ENCODE measurements around the gene IGHMBP2. TPM values are rescaled to one million over a fixed set of nuclear protein-coding genes. Genes with fewer than 3 reads are reported as not detected.

IGHMBP2 gene
- total and polyA plus RNA-seq, 9 of the 15 experiments (the other 6 are each of a cell fraction or from before 2014, with no cell fraction given) = 1.6 to 24.8 (median 14.5) TPM

DNA sequence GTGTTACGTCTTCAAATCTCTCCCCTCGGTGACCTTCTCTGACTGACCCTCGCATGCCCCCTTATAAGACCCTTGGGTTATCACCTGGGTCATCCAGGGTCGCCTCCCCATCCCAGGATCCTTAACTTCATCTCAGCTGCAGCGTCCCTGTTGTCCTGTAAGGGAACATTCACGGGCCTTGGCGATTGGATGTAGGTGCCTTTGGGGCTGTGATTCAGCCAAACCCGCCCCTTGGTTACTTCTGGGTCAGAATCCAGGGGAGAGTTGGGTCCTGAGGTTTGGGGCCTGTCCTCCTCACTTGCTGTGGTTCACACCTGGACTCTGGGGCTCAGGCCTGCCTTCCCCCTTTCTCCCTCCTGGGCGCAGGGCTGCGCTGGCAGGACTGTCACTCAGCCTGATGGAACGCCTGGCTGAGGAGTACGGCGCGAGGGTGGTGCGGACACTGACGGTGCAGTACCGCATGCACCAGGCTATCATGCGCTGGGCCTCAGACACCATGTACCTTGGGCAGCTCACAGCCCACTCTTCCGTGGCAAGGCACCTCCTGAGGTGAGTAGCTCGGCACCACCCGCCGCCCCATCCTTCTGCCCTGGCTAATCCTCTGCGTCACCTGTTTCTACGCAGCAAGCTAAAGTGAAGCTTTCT is 29.4 kb downstream of the IGHMBP2 start:
- CTCF ChIA-PET (ENCODE audit: low intra/inter-chr PET ratio) = interaction anchor here (0.6 kb wide), 1 partner anchor 124 kb away, joined by 3 read pairs; no protein-coding TSS in a partner anchor
- Histone ChIP-seq H3K4me3 (no peak overlapping the region), H3K27ac (ENCODE audit: extremely low read depth, low read depth, low read length) (no peak overlapping the region), H4K20me1 (replicated peaks; ENCODE audit: control insufficient read depth, insufficient read depth, low read length) (0 out of 2 replicates have a peak, but pooled peaks cover 2% of the 10 kb centered on the region), H3K9me3 (replicated peaks; ENCODE audit: control insufficient read depth, insufficient read depth, low read depth, low read length) (no peaks in the 10 kb centered on the region), H3K4me1 (replicated peaks in 1 of 2; ENCODE audit: control insufficient read depth in 2 of 2, insufficient read depth in 2 of 2, low read length in 2 of 2) (peaks cover 0 to 5% of the 10 kb centered on the region in 2 experiments; a peak in 1 of 5 replicates), H3K4me2 (ENCODE audit: insufficient read depth, low read length) (no peak overlapping the region), H3K9me1 (ENCODE audit: control insufficient read depth, insufficient read depth, low read length) (no peaks in the 10 kb centered on the region), H3K9ac (ENCODE audit: insufficient read depth in 1 of 2, low read depth in 2 of 2, low read length in 2 of 2) (no peak overlapping the region), H2AFZ (ENCODE audit: low read depth, low read length) (no peak overlapping the region), H3K27me3 (ENCODE audit: control insufficient read depth in 2 of 2, insufficient read depth in 2 of 2, low read length in 2 of 2) (no peaks in the 10 kb centered on the region), H3K79me2 (ENCODE audit: control insufficient read depth, insufficient read depth, low read length) (no peaks in the 10 kb centered on the region), H3K36me3 (ENCODE audit: control insufficient read depth, insufficient read depth, low read length) (peaks cover 86% of the 10 kb centered on the region; the same call in 2 of the 3 replicates)
- DNase-seq (ENCODE audit: extremely low read depth in 1 of 4, low spot score in 3 of 4) = no peak
- in situ Hi-C loops (cut with MboI) (no loop called here), intact Hi-C loops (cut with micrococcal nuclease) (no loop called here)
- 95% methylated on average over 19 of the region's 24 CpGs for WGBS (ENCODE audit: insufficient coverage, low coverage, missing lambda C conversion rate)
- POLR2A ChIA-PET = interaction anchor here (0.6 kb wide), 1 partner anchor 544 kb away, joined by 3 read pairs; no protein-coding TSS in a partner anchor
- no TSS peak for BruUV-seq (replicated peaks)
- no peak for ATAC-seq
- TF ChIP-seq CBFA2T3 (IDR thresholded peaks at IDR 0.05) (no peak), POLR2G (IDR thresholded peaks at IDR 0.05; ENCODE audit: low read depth, low read length) (0 out of 2 replicates have a peak, but pooled peaks have one; percentile 14), FOXK2 (conservative IDR thresholded peaks at IDR 0.05 in 1 of 2, IDR thresholded peaks at IDR 0.05 in 1 of 2; ENCODE audit: low read depth in 2 of 2) (no peak), PPARD (CRISPR knock-in tag; IDR thresholded peaks at IDR 0.05) (no peak), TBP (optimal IDR thresholded peaks at IDR 0.05; ENCODE audit: low read depth, low read length) (no peak), ZNF280A (IDR thresholded peaks at IDR 0.05; ENCODE audit: low read depth, partially characterized antibody) (no peak)
- FAIRE-seq = no peak
